ENCODE measurements around the gene KIF26B. TPM values are rescaled to one million over a fixed set of nuclear protein-coding genes. Genes with fewer than 3 reads are reported as not detected.

KIF26B gene
- total and polyA plus RNA-seq, 2 experiments from 2014 or later, result 0.03 to 0.76 TPM

- Histone ChIP-seq H3K79me2 (replicated peaks; ENCODE audit: insufficient read depth) (no peaks in the 10 kb centered on the region), H3K36me3 (ENCODE audit: insufficient read depth) (no peaks in the 10 kb centered on the region), H3K4me1 (ENCODE audit: insufficient read depth) (no peaks in the 10 kb centered on the region), H3K27me3 (ENCODE audit: insufficient read depth) (no peaks in the 10 kb centered on the region), H3K4me3 (no peak overlapping the region), H3K4me2 (no peak overlapping the region), H4K20me1 (replicated peaks; ENCODE audit: insufficient read depth) (no peaks in the 10 kb centered on the region), H2AFZ (no peak overlapping the region), H3K9me2 (ENCODE audit: insufficient read depth) (no peaks in the 10 kb centered on the region), H3K27ac (ENCODE audit: low read depth) (no peak overlapping the region), H3F3A (replicated peaks; ENCODE audit: low read depth) (no peaks in the 10 kb centered on the region)
- H3K36me3 Mint-ChIP-seq (ENCODE audit: low read depth), result no peaks in the 10 kb centered on the region
- H3K27me3 Mint-ChIP-seq (ENCODE audit: insufficient read depth, low read depth, poor library complexity), result no peaks in the 10 kb centered on the region
- H3K4me1 Mint-ChIP-seq, result no peaks in the 10 kb centered on the region
- no peaks in the 10 kb centered on the region for H3K9me3 Mint-ChIP-seq
- ATAC-seq (no peak), DNase-seq (ENCODE audit: low spot score) (no peak)
- TF ChIP-seq ETS1 (IDR thresholded peaks at IDR 0.05) (no peak), ZNF331 (CRISPR knock-in tag; IDR thresholded peaks at IDR 0.05; ENCODE audit: low read depth) (no peak), POLR2AphosphoS5 (IDR thresholded peaks at IDR 0.05; ENCODE audit: low read depth) (no peak), REST (IDR thresholded peaks at IDR 0.05; ENCODE audit: unreplicated experiment) (no peak), EZH2 (IDR thresholded peaks at IDR 0.05; ENCODE audit: low read depth, unreplicated experiment) (no peak), NANOG (IDR thresholded peaks at IDR 0.05; ENCODE audit: borderline replicate concordance) (no peak), JUNB (IDR thresholded peaks at IDR 0.05; ENCODE audit: unreplicated experiment) (no peak), EZH2phosphoT487 (IDR thresholded peaks at IDR 0.05; ENCODE audit: unreplicated experiment) (no peak), ZNF114 (CRISPR knock-in tag; IDR thresholded peaks at IDR 0.05) (no peak), CREB1 (CRISPR knock-in tag; IDR thresholded peaks at IDR 0.05; ENCODE audit: low read depth) (no peak), STAT1 (IDR thresholded peaks at IDR 0.05; ENCODE audit: unreplicated experiment) (no peak), ZNF462 (CRISPR knock-in tag; IDR thresholded peaks at IDR 0.05) (no peak)
- TF ChIP-seq, protein P1, sequence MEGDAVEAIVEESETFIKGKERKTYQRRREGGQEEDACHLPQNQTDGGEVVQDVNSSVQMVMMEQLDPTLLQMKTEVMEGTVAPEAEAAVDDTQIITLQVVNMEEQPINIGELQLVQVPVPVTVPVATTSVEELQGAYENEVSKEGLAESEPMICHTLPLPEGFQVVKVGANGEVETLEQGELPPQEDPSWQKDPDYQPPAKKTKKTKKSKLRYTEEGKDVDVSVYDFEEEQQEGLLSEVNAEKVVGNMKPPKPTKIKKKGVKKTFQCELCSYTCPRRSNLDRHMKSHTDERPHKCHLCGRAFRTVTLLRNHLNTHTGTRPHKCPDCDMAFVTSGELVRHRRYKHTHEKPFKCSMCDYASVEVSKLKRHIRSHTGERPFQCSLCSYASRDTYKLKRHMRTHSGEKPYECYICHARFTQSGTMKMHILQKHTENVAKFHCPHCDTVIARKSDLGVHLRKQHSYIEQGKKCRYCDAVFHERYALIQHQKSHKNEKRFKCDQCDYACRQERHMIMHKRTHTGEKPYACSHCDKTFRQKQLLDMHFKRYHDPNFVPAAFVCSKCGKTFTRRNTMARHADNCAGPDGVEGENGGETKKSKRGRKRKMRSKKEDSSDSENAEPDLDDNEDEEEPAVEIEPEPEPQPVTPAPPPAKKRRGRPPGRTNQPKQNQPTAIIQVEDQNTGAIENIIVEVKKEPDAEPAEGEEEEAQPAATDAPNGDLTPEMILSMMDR (conservative IDR thresholded peaks at IDR 0.05; ENCODE audit: low read depth in 2 of 2), result no peak
- H3K27ac Mint-ChIP-seq, result no peak overlapping the region
- no peak overlapping the region for H3K4me3 Mint-ChIP-seq
Observed at GRCh38 chr1:245411245-245412036, 256.7 kb downstream of the KIF26B start.
